Esophagus muscularis mucosa (tissue), 4 donors: Measurements from ENCODE around the gene TBC1D9. TPM values are rescaled to one million over a fixed set of nuclear protein-coding genes. Genes with fewer than 3 reads are reported as not detected.

Experiments
- DNase-seq: peaks from one replicate; pipeline ENCODE4 v3.0.0-alpha.2; 2017; ENCODE audit errors: extremely low spot score
- H3K27ac ChIP-seq, 4 donors: fragments of 200-600 bp; sonication (generic); replicated peaks in 1 of 4; 1 replicate in 3 of 4; 2 replicates in 1 of 4; pipeline ENCODE4 v1.5.1; 2016 to 2019; ENCODE audit warnings: mild to moderate bottlenecking in 1 of 4
- H3K27me3 ChIP-seq, 4 donors: fragments of 200-600 bp; sonication (generic); one replicate each; pipeline versions ENCODE4 v1.5.1 to v1.6.0; 2016 to 2019
- H3K36me3 ChIP-seq, 4 donors: fragments of 200-600 bp; sonication (generic); one replicate each; pipeline ENCODE4 v1.5.1; 2016 to 2019
- H3K4me1 ChIP-seq, 4 donors: fragments of 200-600 bp; sonication (generic); one replicate each; pipeline ENCODE4 v1.5.1; 2016 to 2019
- H3K4me3 ChIP-seq, 4 donors: fragments of 200-600 bp; sonication (generic); 1 replicate in 2 of 4; 2 replicates in 2 of 4; pipeline ENCODE4 v1.5.1; 2016 to 2019; ENCODE audit warnings: mild to moderate bottlenecking in 4 of 4, moderate library complexity in 1 of 4
- H3K9me3 ChIP-seq, 4 donors: fragments of 200-600 bp; sonication (generic); 1 replicate in 3 of 4; 2 replicates in 1 of 4; pipeline ENCODE4 v1.5.1; 2016 to 2019
- CTCF ChIP-seq, 3 experiments: fragments of 200-600 bp in 2 of 3; fragments of 450-650 bp in 1 of 3; sonication (generic) in 2 of 3; IDR thresholded peaks; one replicate each; pipeline ENCODE4 v1.5.1; 2017 to 2019; ENCODE audit warnings: antibody characterized with exemption in 3 of 3, mild to moderate bottlenecking in 2 of 3, moderate library complexity in 1 of 3
- EP300 ChIP-seq: sonication (generic); formaldehyde crosslinking; IDR thresholded peaks from one replicate; pipeline ENCODE4 v1.6.1; 2017; ENCODE audit warnings: antibody characterized with exemption
- POLR2A ChIP-seq: fragments of 450-650 bp; IDR thresholded peaks from one replicate; pipeline ENCODE4 v1.6.1; 2017; ENCODE audit warnings: antibody characterized with exemption, moderate library complexity, mild to moderate bottlenecking, low read depth
- POLR2AphosphoS5 ChIP-seq, 2 donors: sonication (generic); formaldehyde crosslinking; IDR thresholded peaks; one replicate each; pipeline ENCODE4 v1.6.1; 2017; ENCODE audit warnings: antibody characterized with exemption in 2 of 2
- WGBS: methylation state at CpG from one replicate; pipeline ENCODE4 v1.1.5; 2018; 5-methylcytosine and 5-hydroxymethylcytosine counted together
- intact Hi-C: fragments of 100-400 bp; cut with DNase I; formaldehyde crosslinking; loops from one replicate; pipeline ENCODE4 v1.15.1; 2023
- total RNA-seq, 4 donors: library from RNA; depleted of rRNA; stranded (reverse); fragments of >200 nt; gene quantifications; one replicate each; pipeline versions ENCODE4 v1.1.0 to v1.2.1, GENCODE V29; 2016

The TBC1D9 gene
- total RNA-seq, 4 donors from 2014 or later, result 15.4 to 23.8 (median 21.3) TPM

GRCh38 chr4:140668111-140668510 is 88.1 kb downstream of the TBC1D9 start:
- no peaks in the 10 kb centered on the region for H3K27me3 ChIP-seq
- H3K4me3 ChIP-seq, result no peak overlapping the region
- H3K36me3 ChIP-seq, result peaks cover 9 to 62% (median 36%) of the 10 kb centered on the region in 4 donors
- peak; percentile 90 for DNase-seq
- no peak overlapping the region for H3K27ac ChIP-seq
- 100% methylated on average over 1 of the region's 1 CpG for WGBS
- H3K4me1 ChIP-seq, result peaks cover 0 to 10% (median 6%) of the 10 kb centered on the region in 4 donors
- intact Hi-C loops, result no loop called here
- TF ChIP-seq EP300, result no peak
- no peak for TF ChIP-seq CTCF (IDR thresholded peaks at IDR 0.05)
- TF ChIP-seq POLR2AphosphoS5 (IDR thresholded peaks at IDR 0.05), result no peak
- no peak for TF ChIP-seq POLR2A
- no peaks in the 10 kb centered on the region for H3K9me3 ChIP-seq

GRCh38 chr4:140666889-140667614 is 89.1 kb downstream of the TBC1D9 start:
- Histone ChIP-seq H3K36me3 (peaks cover 9 to 68% (median 38%) of the 10 kb centered on the region in 4 donors), H3K27me3 (no peaks in the 10 kb centered on the region), H3K4me1 (peaks cover 0 to 8% (median 5%) of the 10 kb centered on the region in 4 donors), H3K27ac (no peak overlapping the region), H3K9me3 (no peaks in the 10 kb centered on the region), H3K4me3 (no peak overlapping the region)
- intact Hi-C loops, result no loop called here
- 87% methylated on average over 8 of the region's 11 CpGs for WGBS
- DNase-seq, result peak; percentile 83
- no peak for TF ChIP-seq CTCF (IDR thresholded peaks at IDR 0.05)
- TF ChIP-seq POLR2A, result no peak
- no peak for TF ChIP-seq POLR2AphosphoS5 (IDR thresholded peaks at IDR 0.05)
- no peak for TF ChIP-seq EP300

GRCh38 chr4:140662082-140662869 is 93.9 kb downstream of the TBC1D9 start:
- Histone ChIP-seq H3K4me1 (no peaks in the 10 kb centered on the region), H3K9me3 (no peaks in the 10 kb centered on the region), H3K4me3 (no peak overlapping the region), H3K27ac (no peak overlapping the region), H3K27me3 (no peaks in the 10 kb centered on the region), H3K36me3 (peaks cover 14 to 80% (median 48%) of the 10 kb centered on the region in 4 donors)
- 83% methylated on average over 3 of the region's 3 CpGs for WGBS
- no peak for TF ChIP-seq POLR2AphosphoS5 (IDR thresholded peaks at IDR 0.05)
- no peak for TF ChIP-seq POLR2A
- TF ChIP-seq CTCF (IDR thresholded peaks at IDR 0.05), result no peak
- TF ChIP-seq EP300, result no peak
- DNase-seq, result peak; percentile 26
- intact Hi-C loops, result no loop called here

- intact Hi-C loops, result no loop called here
- no peaks in the 10 kb centered on the region for H3K4me1 ChIP-seq
- no peak for DNase-seq
- H3K27ac ChIP-seq, result no peak overlapping the region
- peaks cover 20 to 80% (median 51%) of the 10 kb centered on the region in 4 donors for H3K36me3 ChIP-seq
- H3K27me3 ChIP-seq, result no peaks in the 10 kb centered on the region
- no peaks in the 10 kb centered on the region for H3K9me3 ChIP-seq
- WGBS, result 95% methylated on average over 1 of the region's 1 CpG
- TF ChIP-seq EP300 (no peak), CTCF (IDR thresholded peaks at IDR 0.05) (no peak), POLR2A (no peak), POLR2AphosphoS5 (IDR thresholded peaks at IDR 0.05) (no peak)
- no peak overlapping the region for H3K4me3 ChIP-seq
Measured at GRCh38 chr4:140661550-140661949, 94.6 kb downstream of the TBC1D9 start.
